ENCODE measurements around the gene PI4KB. TPM values are rescaled to one million over a fixed set of nuclear protein-coding genes. Genes with fewer than 3 reads are reported as not detected.

The PI4KB gene
- total RNA-seq, 1 experiment from 2014 or later: 62.8 TPM

DNA sequence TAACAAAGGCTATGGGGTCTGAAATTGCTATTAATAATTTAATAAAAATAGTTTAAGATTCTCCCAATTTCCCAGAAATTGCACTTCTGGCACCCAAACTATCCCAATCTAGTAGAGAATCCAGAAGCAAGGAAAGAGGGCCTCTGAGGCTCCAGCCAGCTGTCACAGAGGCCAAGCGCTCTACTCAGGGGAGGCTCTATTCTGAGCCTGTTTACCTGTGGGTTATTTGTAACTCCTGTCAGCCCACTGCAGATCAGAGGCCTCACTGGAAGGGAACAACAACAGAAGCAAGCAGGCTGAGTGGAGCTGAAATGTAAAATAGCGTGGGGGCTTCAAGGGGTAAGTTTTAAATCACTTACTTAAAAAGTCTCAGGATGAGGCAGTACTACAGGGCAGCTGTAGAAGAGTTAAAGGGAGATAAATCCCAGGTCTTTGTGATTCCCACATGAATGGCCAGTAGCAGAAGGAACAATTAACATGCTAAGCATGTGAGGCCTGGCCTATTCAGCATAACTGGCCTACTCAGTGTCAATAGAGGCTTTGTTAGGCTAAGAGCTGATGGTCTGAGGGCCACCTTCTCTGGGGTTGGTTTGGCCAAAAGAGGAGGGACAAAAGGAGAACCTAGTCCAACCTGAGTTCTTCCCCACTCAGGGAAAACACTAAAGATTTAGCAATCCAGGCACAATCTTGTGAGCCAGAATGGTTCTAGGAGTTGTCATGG, 32.3 kb downstream of the PI4KB start:
- Histone ChIP-seq H3K4me3 (ENCODE audit: low read depth, low read length, poor library complexity, severe bottlenecking) (no peak overlapping the region), H3K27ac (ENCODE audit: low read depth, low read length, poor library complexity, severe bottlenecking) (no peak overlapping the region), H3K9me3 (ENCODE audit: low read depth, low read length, poor library complexity, severe bottlenecking) (no peaks in the 10 kb centered on the region), H3K4me1 (ENCODE audit: insufficient read depth, low read length, poor library complexity, severe bottlenecking) (no peaks in the 10 kb centered on the region), H3K27me3 (replicated peaks; ENCODE audit: insufficient read depth, low read depth, low read length, poor library complexity) (no peaks in the 10 kb centered on the region), H3K36me3 (ENCODE audit: insufficient read depth, low read length, poor library complexity, severe bottlenecking) (peaks cover 65% of the 10 kb centered on the region)
- BruUV-seq (replicated peaks): no TSS peak
- intact Hi-C loops (cut with micrococcal nuclease; ENCODE audit: unreplicated experiment): no loop called here
- no peak for DNase-seq (ENCODE audit: low spot score)
- ChIA-PET CTCF (no interaction called here), POLR2A (ENCODE audit: low non-redundant PET) (no interaction called here)
- TF ChIP-seq, protein P1, sequence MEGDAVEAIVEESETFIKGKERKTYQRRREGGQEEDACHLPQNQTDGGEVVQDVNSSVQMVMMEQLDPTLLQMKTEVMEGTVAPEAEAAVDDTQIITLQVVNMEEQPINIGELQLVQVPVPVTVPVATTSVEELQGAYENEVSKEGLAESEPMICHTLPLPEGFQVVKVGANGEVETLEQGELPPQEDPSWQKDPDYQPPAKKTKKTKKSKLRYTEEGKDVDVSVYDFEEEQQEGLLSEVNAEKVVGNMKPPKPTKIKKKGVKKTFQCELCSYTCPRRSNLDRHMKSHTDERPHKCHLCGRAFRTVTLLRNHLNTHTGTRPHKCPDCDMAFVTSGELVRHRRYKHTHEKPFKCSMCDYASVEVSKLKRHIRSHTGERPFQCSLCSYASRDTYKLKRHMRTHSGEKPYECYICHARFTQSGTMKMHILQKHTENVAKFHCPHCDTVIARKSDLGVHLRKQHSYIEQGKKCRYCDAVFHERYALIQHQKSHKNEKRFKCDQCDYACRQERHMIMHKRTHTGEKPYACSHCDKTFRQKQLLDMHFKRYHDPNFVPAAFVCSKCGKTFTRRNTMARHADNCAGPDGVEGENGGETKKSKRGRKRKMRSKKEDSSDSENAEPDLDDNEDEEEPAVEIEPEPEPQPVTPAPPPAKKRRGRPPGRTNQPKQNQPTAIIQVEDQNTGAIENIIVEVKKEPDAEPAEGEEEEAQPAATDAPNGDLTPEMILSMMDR (conservative IDR thresholded peaks at IDR 0.05; ENCODE audit: low read depth, low read length): no peak
- no peak for TF ChIP-seq EZH2 (IDR thresholded peaks at IDR 0.05; ENCODE audit: borderline replicate concordance, low read depth, low read length, poor library complexity, severe bottlenecking)

DNA sequence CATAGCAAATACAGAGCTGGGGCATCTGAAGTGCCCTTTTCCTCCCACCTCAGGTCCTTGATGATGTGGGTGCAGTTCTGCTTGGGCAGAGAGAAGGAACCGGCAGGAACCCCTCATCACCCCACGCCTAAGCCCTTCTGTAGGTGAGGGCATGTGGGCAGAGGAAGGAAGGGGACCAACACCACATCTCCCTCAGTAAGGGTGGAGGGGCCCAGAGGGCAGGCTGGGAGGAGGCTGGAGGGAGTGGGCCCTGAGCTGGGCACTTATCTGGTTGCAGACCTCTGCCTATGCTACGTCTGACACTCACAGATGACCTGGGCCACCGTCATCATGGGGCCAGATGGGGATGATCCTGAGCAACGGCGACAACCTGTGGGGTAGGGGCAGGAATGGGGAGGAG, 34.1 kb downstream of the PI4KB start:
- no TSS peak for BruUV-seq (replicated peaks)
- TF ChIP-seq EZH2 (IDR thresholded peaks at IDR 0.05; ENCODE audit: borderline replicate concordance, low read depth, low read length, poor library complexity, severe bottlenecking): no peak
- TF ChIP-seq, protein P1 (conservative IDR thresholded peaks at IDR 0.05; ENCODE audit: low read depth, low read length): no peak
- intact Hi-C loops (cut with micrococcal nuclease; ENCODE audit: unreplicated experiment): no loop called here
- no peak overlapping the region for H3K27ac ChIP-seq (ENCODE audit: low read depth, low read length, poor library complexity, severe bottlenecking)
- H3K4me3 ChIP-seq (ENCODE audit: low read depth, low read length, poor library complexity, severe bottlenecking): no peak overlapping the region
- CTCF ChIA-PET: no interaction called here
- DNase-seq (ENCODE audit: low spot score): no peak
- H3K27me3 ChIP-seq (replicated peaks; ENCODE audit: insufficient read depth, low read depth, low read length, poor library complexity): no peaks in the 10 kb centered on the region
- peaks cover 64% of the 10 kb centered on the region for H3K36me3 ChIP-seq (ENCODE audit: insufficient read depth, low read length, poor library complexity, severe bottlenecking)
- POLR2A ChIA-PET (ENCODE audit: low non-redundant PET): no interaction called here
- no peaks in the 10 kb centered on the region for H3K4me1 ChIP-seq (ENCODE audit: insufficient read depth, low read length, poor library complexity, severe bottlenecking)
- no peaks in the 10 kb centered on the region for H3K9me3 ChIP-seq (ENCODE audit: low read depth, low read length, poor library complexity, severe bottlenecking)

DNA sequence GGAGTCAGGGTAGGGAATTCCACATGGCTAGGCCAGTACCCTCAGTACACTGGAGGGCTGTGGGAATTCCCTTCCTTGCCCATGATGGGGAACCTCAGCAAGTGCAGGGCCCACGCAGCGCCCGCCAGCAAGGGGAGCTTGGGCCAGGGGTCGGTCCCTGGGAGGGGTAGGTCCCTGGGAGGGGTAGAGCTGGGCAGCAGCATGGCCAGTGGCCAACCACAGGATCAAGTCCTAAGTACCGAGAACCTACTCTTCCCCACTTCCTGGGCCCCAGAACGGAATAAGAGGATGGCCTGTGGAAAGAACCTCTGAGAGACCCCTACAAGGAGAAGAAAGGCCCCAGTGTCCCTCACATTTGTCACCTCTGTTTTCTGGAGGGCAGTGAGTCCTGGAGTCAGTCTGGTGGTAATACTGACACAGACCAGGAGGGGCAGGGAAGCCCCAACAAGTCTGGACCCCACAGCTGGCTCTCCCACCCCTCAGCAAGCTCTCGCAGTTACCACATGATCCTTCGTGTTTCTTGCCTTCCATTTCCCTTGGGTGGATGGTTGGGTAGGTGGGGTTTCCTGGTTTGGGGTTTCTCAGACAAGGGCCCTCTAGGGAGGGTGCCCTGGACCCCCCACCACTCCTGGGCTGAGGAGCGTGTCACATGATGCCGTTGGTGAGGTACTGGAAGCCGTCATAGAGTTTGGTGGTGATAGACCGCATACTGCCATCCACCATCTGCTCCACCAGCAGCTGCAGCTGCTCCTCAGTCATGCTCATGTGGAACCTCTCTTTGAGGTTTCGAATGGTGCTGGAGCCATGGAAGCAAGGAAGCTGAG, 34.8 kb downstream of the PI4KB start:
- Histone ChIP-seq H3K4me3 (ENCODE audit: low read depth, low read length, poor library complexity, severe bottlenecking) (no peak overlapping the region), H3K36me3 (ENCODE audit: insufficient read depth, low read length, poor library complexity, severe bottlenecking) (peaks cover 65% of the 10 kb centered on the region), H3K27me3 (replicated peaks; ENCODE audit: insufficient read depth, low read depth, low read length, poor library complexity) (no peaks in the 10 kb centered on the region), H3K27ac (ENCODE audit: low read depth, low read length, poor library complexity, severe bottlenecking) (no peak overlapping the region), H3K9me3 (ENCODE audit: low read depth, low read length, poor library complexity, severe bottlenecking) (no peaks in the 10 kb centered on the region), H3K4me1 (ENCODE audit: insufficient read depth, low read length, poor library complexity, severe bottlenecking) (no peaks in the 10 kb centered on the region)
- ChIA-PET POLR2A (ENCODE audit: low non-redundant PET) (no interaction called here), CTCF (no interaction called here)
- intact Hi-C loops (cut with micrococcal nuclease; ENCODE audit: unreplicated experiment): no loop called here
- DNase-seq (ENCODE audit: low spot score): no peak
- TF ChIP-seq, protein P1 (conservative IDR thresholded peaks at IDR 0.05; ENCODE audit: low read depth, low read length): no peak
- no peak for TF ChIP-seq EZH2 (IDR thresholded peaks at IDR 0.05; ENCODE audit: borderline replicate concordance, low read depth, low read length, poor library complexity, severe bottlenecking)
- no TSS peak for BruUV-seq (replicated peaks)
